Lower leg skin (tissue), 4 donors: Measurements from ENCODE around the gene NUBP2. TPM values are rescaled to one million over a fixed set of nuclear protein-coding genes. Genes with fewer than 3 reads are reported as not detected.

Experiments
- DNase-seq, 2 donors: peaks; one replicate each; pipeline ENCODE4 v3.0.0-alpha.2; 2019; ENCODE audit warnings: low spot score in 2 of 2
- H3K4me3 ChIP-seq: fragments of 200-600 bp; sonication (generic); 2 replicates; pipeline ENCODE4 v1.5.1; 2017; ENCODE audit warnings: mild to moderate bottlenecking, low read depth; ENCODE audit not compliant: poor library complexity, severe bottlenecking
- POLR2A ChIP-seq, 2 donors: fragments of 450-650 bp; IDR thresholded peaks; one replicate each; pipeline ENCODE4 v1.6.1; 2016 to 2017; ENCODE audit warnings: antibody characterized with exemption in 2 of 2, mild to moderate bottlenecking in 1 of 2, moderate library complexity in 1 of 2
- WGBS, 2 donors: methylation state at CpG; one replicate each; pipeline ENCODE4 v1.1.5; 2018; 5-methylcytosine and 5-hydroxymethylcytosine counted together
- intact Hi-C: fragments of 100-400 bp; cut with DNase I; formaldehyde crosslinking; loops from one replicate; pipeline ENCODE4 v1.15.0; 2023; ENCODE audit warnings: low total_unique reads
- total RNA-seq, 4 donors: library from RNA; depleted of rRNA; stranded (reverse); fragments of >200 nt; gene quantifications; one replicate each; pipeline ENCODE4 v1.1.0, GENCODE V29; 2016
- TF ChIP-seq, protein P1 (sequence below), 3 donors: fragments of 450-650 bp; IDR thresholded peaks; one replicate each; pipeline ENCODE4 v1.5.1; 2016; ENCODE audit warnings: antibody characterized with exemption in 3 of 3, mild to moderate bottlenecking in 3 of 3, moderate library complexity in 2 of 3

NUBP2 gene
- total RNA-seq, 4 donors from 2014 or later, result 79.7 to 108 (median 91.3) TPM

DNA sequence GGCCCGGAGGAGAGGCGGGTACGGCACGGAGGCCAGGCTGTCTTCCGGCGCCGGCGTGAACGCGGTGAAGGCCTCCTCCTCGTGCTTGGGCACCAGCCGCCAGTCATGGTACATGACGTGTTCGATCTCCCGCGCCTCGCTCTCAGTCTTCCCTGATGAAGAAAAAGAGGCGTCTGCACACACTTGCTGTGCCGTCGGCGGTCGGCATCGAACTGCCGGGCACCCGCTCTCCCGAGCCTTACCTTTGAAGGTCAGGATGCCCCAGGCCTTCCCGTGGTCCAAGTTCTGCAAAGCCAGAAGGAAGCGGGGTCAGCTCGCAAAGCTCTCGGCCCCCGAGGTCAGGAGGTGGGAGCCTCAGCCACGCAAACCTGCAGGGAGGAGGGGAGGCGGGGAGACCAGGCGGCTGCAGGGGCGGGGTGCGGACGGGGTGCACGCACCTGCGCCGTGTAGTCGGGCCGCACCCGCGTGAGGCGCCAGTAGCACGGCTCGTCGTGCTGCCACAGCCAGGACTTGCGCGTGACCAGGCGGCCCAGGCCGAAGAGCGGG lies 10.3 kb upstream of the NUBP2 start, which contains the start of gene EME2:
EME2 (plus strand) TSS at position 449 of the 546 bp plus-strand sequence. CDS start 418 bp downstream, outside the sequence.
- intact Hi-C loops, result no loop called here
- WGBS, 2 donors, result 1% methylated on average over 26 to 34 of the region's 53 CpGs
- TF ChIP-seq POLR2A (IDR thresholded peaks at IDR 0.05), result no peak
- TF ChIP-seq, protein P1, sequence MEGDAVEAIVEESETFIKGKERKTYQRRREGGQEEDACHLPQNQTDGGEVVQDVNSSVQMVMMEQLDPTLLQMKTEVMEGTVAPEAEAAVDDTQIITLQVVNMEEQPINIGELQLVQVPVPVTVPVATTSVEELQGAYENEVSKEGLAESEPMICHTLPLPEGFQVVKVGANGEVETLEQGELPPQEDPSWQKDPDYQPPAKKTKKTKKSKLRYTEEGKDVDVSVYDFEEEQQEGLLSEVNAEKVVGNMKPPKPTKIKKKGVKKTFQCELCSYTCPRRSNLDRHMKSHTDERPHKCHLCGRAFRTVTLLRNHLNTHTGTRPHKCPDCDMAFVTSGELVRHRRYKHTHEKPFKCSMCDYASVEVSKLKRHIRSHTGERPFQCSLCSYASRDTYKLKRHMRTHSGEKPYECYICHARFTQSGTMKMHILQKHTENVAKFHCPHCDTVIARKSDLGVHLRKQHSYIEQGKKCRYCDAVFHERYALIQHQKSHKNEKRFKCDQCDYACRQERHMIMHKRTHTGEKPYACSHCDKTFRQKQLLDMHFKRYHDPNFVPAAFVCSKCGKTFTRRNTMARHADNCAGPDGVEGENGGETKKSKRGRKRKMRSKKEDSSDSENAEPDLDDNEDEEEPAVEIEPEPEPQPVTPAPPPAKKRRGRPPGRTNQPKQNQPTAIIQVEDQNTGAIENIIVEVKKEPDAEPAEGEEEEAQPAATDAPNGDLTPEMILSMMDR (IDR thresholded peaks at IDR 0.05), result no peak
- H3K4me3 ChIP-seq, result peak within 1 kb of the TSS; percentile 69
- DNase-seq, result no peak

DNA sequence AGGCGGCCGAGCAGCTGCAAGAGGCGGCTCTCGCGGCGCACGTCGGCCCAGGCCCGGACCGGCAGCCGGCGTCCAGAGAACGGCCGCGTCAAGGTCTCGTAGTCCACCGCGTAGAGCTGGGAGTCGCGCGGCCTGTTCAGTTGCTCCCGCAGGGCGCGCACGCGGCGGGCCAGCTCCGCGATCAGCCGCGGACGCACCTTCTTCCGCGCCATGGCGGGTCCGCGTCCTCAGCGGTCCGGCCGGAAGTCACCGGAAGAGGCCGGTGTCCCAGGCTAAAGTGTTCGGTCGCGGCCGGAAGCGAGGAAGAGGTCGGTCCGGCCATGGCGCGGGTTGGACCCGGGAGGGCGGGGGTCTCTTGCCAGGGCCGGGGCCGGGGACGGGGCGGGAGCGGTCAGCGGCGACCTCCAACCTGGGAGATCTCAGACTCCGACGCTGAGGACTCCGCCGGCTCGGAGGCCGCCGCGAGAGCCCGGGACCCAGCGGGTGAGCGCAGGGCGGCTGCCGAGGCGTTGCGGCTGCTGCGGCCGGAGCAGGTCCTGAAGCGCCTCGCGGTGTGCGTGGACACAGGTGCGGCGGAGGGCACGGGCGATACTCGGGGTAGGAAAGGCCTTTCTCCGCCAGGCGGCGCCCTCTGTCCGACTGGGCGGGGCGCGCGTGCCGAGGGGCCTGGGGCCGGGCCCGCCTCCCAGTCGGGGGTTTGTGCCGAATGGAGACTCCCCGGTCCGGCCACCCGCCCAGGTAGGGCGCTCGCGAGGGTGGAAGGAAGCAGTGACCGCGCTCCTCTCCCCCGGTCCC lies 9.7 kb upstream of the NUBP2 start, which contains the start of gene MRPS34:
MRPS34 (minus strand) TSS at position 227 of the 795 bp plus-strand sequence; CDS start at position 212, 15 bp downstream.
- peak in 1 of 2 donors; percentile 96 for DNase-seq
- WGBS, 2 donors, result 1% methylated on average over 26 to 66 of the region's 108 CpGs
- intact Hi-C loops, result no loop called here
- TF ChIP-seq, protein P1 (IDR thresholded peaks at IDR 0.05), result no peak
- H3K4me3 ChIP-seq, result peak within 1 kb of the TSS; percentile 69

DNA sequence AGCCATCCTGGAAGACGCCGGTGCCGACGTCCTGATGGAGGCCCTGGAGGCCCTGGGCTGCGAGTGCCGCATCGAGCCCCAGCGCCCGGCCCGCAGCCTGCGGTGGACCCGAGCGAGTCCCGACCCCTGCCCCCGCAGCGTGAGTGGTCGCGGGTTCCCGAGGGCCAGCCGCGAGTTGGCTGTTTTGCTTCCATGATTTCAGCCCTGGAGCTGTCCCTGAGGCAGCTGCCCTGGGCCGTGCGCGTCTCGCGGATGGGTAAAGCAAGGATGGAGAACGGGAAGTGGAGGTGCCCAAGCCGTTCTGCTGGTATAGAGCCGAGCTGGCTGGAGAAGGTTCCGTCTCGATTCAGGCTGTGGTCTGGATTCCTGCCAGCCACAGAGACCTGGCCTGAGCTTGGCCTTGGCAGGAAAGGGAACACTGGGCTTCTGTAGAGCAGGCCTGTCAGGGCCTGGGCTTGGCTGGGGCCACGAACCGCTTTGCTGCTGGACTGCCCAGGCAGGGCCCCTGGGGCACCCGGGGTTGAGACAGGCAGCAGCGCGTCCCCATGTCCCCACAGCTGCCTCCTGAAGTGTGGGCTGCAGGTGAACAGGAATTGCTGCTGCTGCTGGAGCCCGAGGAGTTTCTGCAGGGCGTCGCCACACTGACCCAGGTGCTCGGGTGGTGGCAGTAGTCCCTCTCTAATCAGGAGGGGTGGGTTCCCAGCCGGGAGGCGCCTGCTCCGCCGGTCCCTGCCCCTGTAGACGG lies 8.9 kb upstream of the NUBP2 start:
- intact Hi-C loops, result no loop called here
- TF ChIP-seq, protein P1 (IDR thresholded peaks at IDR 0.05), result no peak
- TF ChIP-seq POLR2A (IDR thresholded peaks at IDR 0.05), result no peak
- no peak for DNase-seq
- H3K4me3 ChIP-seq, result peak overlapping the region; percentile 69
- WGBS, 2 donors, result 3 to 15% methylated on average over 21 to 31 of the region's 45 CpGs

DNA sequence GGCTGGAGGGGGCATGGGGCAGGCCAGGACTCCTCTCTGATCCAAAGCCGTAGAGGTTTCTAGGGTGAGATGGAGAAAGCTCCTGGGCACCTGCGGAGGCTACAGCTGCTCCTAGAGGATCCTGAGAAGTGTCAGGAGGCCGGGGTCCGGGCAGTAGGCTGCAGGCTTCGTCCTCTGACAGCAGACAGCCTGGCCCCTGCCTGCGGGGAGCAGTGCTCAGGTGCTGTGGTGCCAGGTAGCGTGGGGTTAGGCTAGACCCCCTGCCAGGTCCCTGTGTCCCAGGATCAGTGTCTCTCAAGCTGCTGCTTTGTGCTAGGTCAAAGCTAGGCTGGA lies 8.3 kb upstream of the NUBP2 start:
- no peak overlapping the region for H3K4me3 ChIP-seq
- no peak for DNase-seq
- no peak for TF ChIP-seq POLR2A (IDR thresholded peaks at IDR 0.05)
- TF ChIP-seq, protein P1 (IDR thresholded peaks at IDR 0.05), result no peak
- 82 to 85% methylated on average over 7 of the region's 7 CpGs for WGBS, 2 donors
- intact Hi-C loops, result no loop called here

DNA sequence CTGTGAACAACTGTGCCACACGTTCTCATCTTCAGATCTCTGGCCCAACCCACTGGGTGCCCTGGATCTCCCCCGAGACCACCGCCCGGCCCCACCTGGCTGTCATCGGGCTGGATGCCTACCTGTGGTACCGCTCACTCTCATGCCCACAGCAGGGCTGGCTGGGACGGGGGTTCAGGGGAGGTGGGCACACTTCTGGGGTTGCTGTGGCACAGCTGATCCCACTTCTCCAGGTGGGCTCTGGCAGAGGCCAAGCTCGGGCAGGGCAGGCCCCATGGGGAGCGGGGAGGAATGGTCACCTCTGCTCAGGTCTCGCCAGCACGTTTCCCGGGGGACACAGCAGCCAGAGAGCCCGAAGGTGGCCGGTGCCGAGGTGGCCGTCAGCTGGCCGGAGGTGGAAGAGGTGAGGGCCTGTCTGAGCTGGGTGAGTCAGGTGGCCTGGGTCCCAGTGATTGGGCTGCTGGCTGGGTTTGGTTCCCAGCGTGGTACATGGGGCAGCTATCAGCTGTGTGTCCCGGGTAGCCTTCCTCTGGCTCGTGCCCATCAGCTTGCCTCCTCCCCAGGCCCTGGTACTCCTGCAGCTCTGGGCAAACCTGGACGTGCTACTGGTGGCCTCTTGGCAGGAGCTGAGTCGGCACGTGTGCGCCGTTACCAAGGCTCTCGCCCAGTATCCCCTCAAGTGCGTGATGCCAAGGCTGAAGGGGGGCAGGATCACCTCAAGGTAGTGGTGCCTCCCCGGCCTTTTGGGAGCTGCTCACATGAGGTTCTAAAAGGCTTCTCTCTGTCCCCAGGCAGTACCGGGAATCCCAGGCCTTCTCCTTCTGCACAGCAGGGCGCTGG lies 7.5 kb upstream of the NUBP2 start:
- intact Hi-C loops, result no loop called here

More for the DNA sequence above, 7.5 kb upstream of the NUBP2 start:
- WGBS, 2 donors, result 85% methylated on average over 22 to 30 of the region's 30 CpGs
- no peak for TF ChIP-seq POLR2A (IDR thresholded peaks at IDR 0.05)
- TF ChIP-seq, protein P1 (IDR thresholded peaks at IDR 0.05), result no peak
- no peak for DNase-seq
- H3K4me3 ChIP-seq, result no peak overlapping the region
